ENCODE data around the gene HGF. TPM values are rescaled to one million over a fixed set of nuclear protein-coding genes. Genes with fewer than 3 reads are reported as not detected.

Gene HGF
- total and polyA plus RNA-seq, 2 of the 13 experiments (the other 11 are each of a cell fraction or from before 2014, with no cell fraction given) = not detected

GRCh38 chr7:81657551-81657950 lies 112.3 kb downstream of the HGF start:
- no peak overlapping the region for H3K4me3 ChIP-seq (replicated peaks in 1 of 3; ENCODE audit: insufficient read depth in 1 of 3, low read depth in 2 of 3, low read length in 3 of 3)
- TF ChIP-seq POLR2AphosphoS5 (IDR thresholded peaks at IDR 0.05; ENCODE audit: low read depth, low read length) (no peak), ZFP36 (IDR thresholded peaks at IDR 0.05; ENCODE audit: borderline replicate concordance, low read depth, low read length, partially characterized antibody) (no peak), NCOA1 (CRISPR knock-in tag; IDR thresholded peaks at IDR 0.05) (no peak)
- CTCF ChIA-PET (ENCODE audit: low intra/inter-chr PET ratio, low total read pairs) = no interaction called here
- no peaks in the 10 kb centered on the region for H3K4me1 ChIP-seq (ENCODE audit: insufficient read depth, low read length)
- H3K79me2 ChIP-seq (ENCODE audit: insufficient read depth, low read length) = no peaks in the 10 kb centered on the region
- no TSS peak for BruUV-seq (replicated peaks)
- H3K27ac ChIP-seq (ENCODE audit: extremely low read length, insufficient read depth, low read length) = no peak overlapping the region
- DNase-seq (ENCODE audit: low spot score) (no peak), FAIRE-seq (no peak), ATAC-seq (no peak)
- POLR2A ChIA-PET = no interaction called here
- no peaks in the 10 kb centered on the region for H3K27me3 ChIP-seq (ENCODE audit: control insufficient read depth in 1 of 2, insufficient read depth in 2 of 2, low read length in 2 of 2)
- H3K36me3 ChIP-seq (replicated peaks in 1 of 2; ENCODE audit: control insufficient read depth in 1 of 2, insufficient read depth in 2 of 2, low read length in 2 of 2) = no peaks in the 10 kb centered on the region
- no peak overlapping the region for H3K4me2 ChIP-seq (ENCODE audit: low read depth, low read length)
- H3K9me3 ChIP-seq (ENCODE audit: low read length) = peaks cover 13% of the 10 kb centered on the region
- H2AFZ ChIP-seq (ENCODE audit: low read length) = no peak overlapping the region
- in situ Hi-C loops (cut with HindIII; ENCODE audit: extremely low pct_ligation_motif_present, low pct_unique_long_range_greater_than_20kb) = no loop called here
- intact Hi-C loops (cut with micrococcal nuclease; ENCODE audit: unreplicated experiment) = no loop called here
- H4K20me1 ChIP-seq (ENCODE audit: insufficient read depth, low read length) = no peaks in the 10 kb centered on the region
- H3K9ac ChIP-seq (ENCODE audit: insufficient read depth, low read depth, low read length) = no peak overlapping the region

GRCh38 chr7:81655271-81655670 lies 114.6 kb downstream of the HGF start:
- POLR2A ChIA-PET = no interaction called here
- DNase-seq (ENCODE audit: low spot score) = no peak

More at GRCh38 chr7:81655271-81655670, 114.6 kb downstream of the HGF start:
- CTCF ChIA-PET (ENCODE audit: low intra/inter-chr PET ratio, low total read pairs) = no interaction called here
- FAIRE-seq (no peak), ATAC-seq (no peak)
- no TSS peak for BruUV-seq (replicated peaks)
- intact Hi-C loops (cut with micrococcal nuclease; ENCODE audit: unreplicated experiment) (no loop called here), in situ Hi-C loops (cut with HindIII; ENCODE audit: extremely low pct_ligation_motif_present, low pct_unique_long_range_greater_than_20kb) (no loop called here)
- Histone ChIP-seq H3K4me2 (ENCODE audit: low read depth, low read length) (no peak overlapping the region), H2AFZ (ENCODE audit: low read length) (no peak overlapping the region), H3K4me1 (ENCODE audit: insufficient read depth, low read length) (no peaks in the 10 kb centered on the region), H3K9me3 (ENCODE audit: low read length) (peaks cover 33% of the 10 kb centered on the region), H3K27ac (ENCODE audit: extremely low read length, insufficient read depth, low read length) (no peak overlapping the region), H4K20me1 (ENCODE audit: insufficient read depth, low read length) (no peaks in the 10 kb centered on the region), H3K36me3 (replicated peaks in 1 of 2; ENCODE audit: control insufficient read depth in 1 of 2, insufficient read depth in 2 of 2, low read length in 2 of 2) (no peaks in the 10 kb centered on the region), H3K9ac (ENCODE audit: insufficient read depth, low read depth, low read length) (no peak overlapping the region), H3K27me3 (ENCODE audit: control insufficient read depth in 1 of 2, insufficient read depth in 2 of 2, low read length in 2 of 2) (no peaks in the 10 kb centered on the region), H3K79me2 (ENCODE audit: insufficient read depth, low read length) (no peaks in the 10 kb centered on the region), H3K4me3 (replicated peaks in 1 of 3; ENCODE audit: insufficient read depth in 1 of 3, low read depth in 2 of 3, low read length in 3 of 3) (no peak overlapping the region)
- WGBS (ENCODE audit: low lambda C conversion rate) = 0% methylated on average over 1 of the region's 1 CpG
- TF ChIP-seq MED13 (CRISPR knock-in tag; IDR thresholded peaks at IDR 0.05) (no peak), BCLAF1 (IDR thresholded peaks at IDR 0.05) (no peak), SETDB1 (CRISPR knock-in tag; IDR thresholded peaks at IDR 0.05; ENCODE audit: borderline replicate concordance) (no peak), PBX3 (CRISPR knock-in tag; IDR thresholded peaks at IDR 0.05; ENCODE audit: borderline replicate concordance) (no peak), ZNF512 (CRISPR knock-in tag; IDR thresholded peaks at IDR 0.05) (no peak), KLF13 (CRISPR knock-in tag; IDR thresholded peaks at IDR 0.05) (no peak), POLR2AphosphoS2 (IDR thresholded peaks at IDR 0.05; ENCODE audit: low read depth, low read length) (no peak), ZFP36L2 (CRISPR knock-in tag; IDR thresholded peaks at IDR 0.05) (no peak)

Data from HepG2 (cell line).